ENCODE data around the gene TPK1. TPM values are rescaled to one million over a fixed set of nuclear protein-coding genes. Genes with fewer than 3 reads are reported as not detected.
A peak's percentile ranks its signal among the peaks of the same experiment; 100 is the strongest.

TPK1 gene
- total RNA-seq, 1 donor from 2014 or later: 2.2 TPM

DNA sequence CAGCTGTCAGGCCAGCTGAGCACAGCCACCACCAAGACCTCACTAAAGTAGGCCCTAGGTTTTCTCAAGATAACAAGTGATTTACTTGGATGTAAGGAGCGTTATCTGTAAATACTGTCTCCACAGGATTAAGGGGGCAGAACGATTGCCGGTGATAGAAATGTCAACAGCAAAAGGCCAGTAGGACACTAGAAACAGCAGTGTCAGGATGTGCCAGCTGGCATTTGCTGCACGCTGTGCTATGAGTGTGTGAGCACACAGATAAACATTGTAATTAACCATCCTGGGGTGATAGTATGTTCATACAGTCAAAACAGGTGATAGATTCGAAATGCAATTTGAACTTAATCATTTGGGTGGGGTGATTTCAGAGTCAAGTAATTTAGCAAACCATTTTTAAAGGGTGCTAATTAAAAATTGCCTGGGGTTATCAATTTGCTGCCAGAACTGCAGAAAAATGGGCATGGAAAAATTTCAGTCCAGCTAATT lies 396.1 kb downstream of the TPK1 start:
- no peaks in the 10 kb centered on the region for H3K36me3 Mint-ChIP-seq (ENCODE audit: low read depth, unreplicated experiment)
- no peak overlapping the region for H3K4me3 ChIP-seq (ENCODE audit: insufficient read depth, low read depth, low read length)
- H3K27me3 Mint-ChIP-seq (ENCODE audit: low read depth, unreplicated experiment): no peaks in the 10 kb centered on the region
- no peak overlapping the region for H3K27ac Mint-ChIP-seq (ENCODE audit: unreplicated experiment)
- H3K4me2 ChIP-seq (ENCODE audit: low read length): no peak overlapping the region
- H3K9me3 Mint-ChIP-seq (ENCODE audit: unreplicated experiment): no peaks in the 10 kb centered on the region
- H3K4me1 Mint-ChIP-seq (ENCODE audit: low read depth, unreplicated experiment): peaks cover 3% of the 10 kb centered on the region
- H3K4me1 ChIP-seq (ENCODE audit: insufficient read depth, low read length): no peaks in the 10 kb centered on the region
- no peaks in the 10 kb centered on the region for H3K9me3 ChIP-seq (ENCODE audit: insufficient read depth, low read depth, low read length)
- H3K36me3 ChIP-seq (ENCODE audit: insufficient read depth, low read length): no peaks in the 10 kb centered on the region
- H4K20me1 ChIP-seq (ENCODE audit: insufficient read depth, low read length): no peaks in the 10 kb centered on the region
- no peak overlapping the region for H3K9ac ChIP-seq (ENCODE audit: low read length)
- H3K4me3 Mint-ChIP-seq (ENCODE audit: unreplicated experiment): no peak overlapping the region
- DNase-seq (ENCODE audit: low read depth) (no peak), FAIRE-seq (no peak)
- no peak overlapping the region for H2AFZ ChIP-seq (ENCODE audit: low read depth, low read length)
- H3K27me3 ChIP-seq (ENCODE audit: insufficient read depth, low read length): peaks cover 2% of the 10 kb centered on the region
- no peak overlapping the region for H3K27ac ChIP-seq (ENCODE audit: low read depth, low read length)
- TF ChIP-seq EZH2 (IDR thresholded peaks at IDR 0.05; ENCODE audit: insufficient read depth, low read length): no peak
- TF ChIP-seq, protein P1, sequence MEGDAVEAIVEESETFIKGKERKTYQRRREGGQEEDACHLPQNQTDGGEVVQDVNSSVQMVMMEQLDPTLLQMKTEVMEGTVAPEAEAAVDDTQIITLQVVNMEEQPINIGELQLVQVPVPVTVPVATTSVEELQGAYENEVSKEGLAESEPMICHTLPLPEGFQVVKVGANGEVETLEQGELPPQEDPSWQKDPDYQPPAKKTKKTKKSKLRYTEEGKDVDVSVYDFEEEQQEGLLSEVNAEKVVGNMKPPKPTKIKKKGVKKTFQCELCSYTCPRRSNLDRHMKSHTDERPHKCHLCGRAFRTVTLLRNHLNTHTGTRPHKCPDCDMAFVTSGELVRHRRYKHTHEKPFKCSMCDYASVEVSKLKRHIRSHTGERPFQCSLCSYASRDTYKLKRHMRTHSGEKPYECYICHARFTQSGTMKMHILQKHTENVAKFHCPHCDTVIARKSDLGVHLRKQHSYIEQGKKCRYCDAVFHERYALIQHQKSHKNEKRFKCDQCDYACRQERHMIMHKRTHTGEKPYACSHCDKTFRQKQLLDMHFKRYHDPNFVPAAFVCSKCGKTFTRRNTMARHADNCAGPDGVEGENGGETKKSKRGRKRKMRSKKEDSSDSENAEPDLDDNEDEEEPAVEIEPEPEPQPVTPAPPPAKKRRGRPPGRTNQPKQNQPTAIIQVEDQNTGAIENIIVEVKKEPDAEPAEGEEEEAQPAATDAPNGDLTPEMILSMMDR (IDR thresholded peaks at IDR 0.05; ENCODE audit: insufficient read depth, low read depth, low read length): no peak
- no peaks in the 10 kb centered on the region for H3K79me2 ChIP-seq (ENCODE audit: insufficient read depth, low read length)

DNA sequence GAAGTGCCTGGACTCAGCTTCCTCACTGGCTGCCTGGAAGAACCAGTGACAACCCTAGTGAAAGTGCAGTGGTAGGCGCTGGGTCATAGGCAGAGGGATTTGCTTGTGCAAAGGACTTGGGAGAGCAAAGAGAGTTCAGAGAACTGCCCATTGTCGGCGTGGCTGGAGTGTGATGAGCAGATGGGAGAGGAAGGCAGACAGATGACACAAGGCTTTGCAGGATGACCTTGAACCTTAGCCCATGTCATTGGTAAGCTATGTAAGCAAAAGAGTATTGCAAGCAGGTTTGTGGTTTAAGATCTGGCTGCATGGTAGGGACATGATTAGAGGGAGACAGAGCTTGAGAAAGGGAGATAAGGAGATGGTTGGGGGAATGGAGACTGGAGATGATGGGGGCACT lies 397.1 kb downstream of the TPK1 start:
- H3K27ac Mint-ChIP-seq (ENCODE audit: unreplicated experiment): no peak overlapping the region
- H3K4me3 ChIP-seq (ENCODE audit: insufficient read depth, low read depth, low read length): no peak overlapping the region
- no peak for DNase-seq (ENCODE audit: low read depth)
- no peak for FAIRE-seq
- H3K4me1 Mint-ChIP-seq (ENCODE audit: low read depth, unreplicated experiment): peaks cover 3% of the 10 kb centered on the region
- H3K9ac ChIP-seq (ENCODE audit: low read length): no peak overlapping the region
- TF ChIP-seq, protein P1 (IDR thresholded peaks at IDR 0.05; ENCODE audit: insufficient read depth, low read depth, low read length): no peak
- TF ChIP-seq EZH2 (IDR thresholded peaks at IDR 0.05; ENCODE audit: insufficient read depth, low read length): no peak
- H2AFZ ChIP-seq (ENCODE audit: low read depth, low read length): no peak overlapping the region
- no peaks in the 10 kb centered on the region for H3K9me3 ChIP-seq (ENCODE audit: insufficient read depth, low read depth, low read length)
- no peak overlapping the region for H3K4me2 ChIP-seq (ENCODE audit: low read length)
- no peaks in the 10 kb centered on the region for H3K36me3 ChIP-seq (ENCODE audit: insufficient read depth, low read length)
- no peaks in the 10 kb centered on the region for H3K9me3 Mint-ChIP-seq (ENCODE audit: unreplicated experiment)
- H3K27me3 ChIP-seq (ENCODE audit: insufficient read depth, low read length): peaks cover 5% of the 10 kb centered on the region
- no peak overlapping the region for H3K27ac ChIP-seq (ENCODE audit: low read depth, low read length)
- no peaks in the 10 kb centered on the region for H4K20me1 ChIP-seq (ENCODE audit: insufficient read depth, low read length)
- no peak overlapping the region for H3K4me3 Mint-ChIP-seq (ENCODE audit: unreplicated experiment)
- H3K79me2 ChIP-seq (ENCODE audit: insufficient read depth, low read length): no peaks in the 10 kb centered on the region
- no peaks in the 10 kb centered on the region for H3K36me3 Mint-ChIP-seq (ENCODE audit: low read depth, unreplicated experiment)
- no peaks in the 10 kb centered on the region for H3K27me3 Mint-ChIP-seq (ENCODE audit: low read depth, unreplicated experiment)
- H3K4me1 ChIP-seq (ENCODE audit: insufficient read depth, low read length): no peaks in the 10 kb centered on the region

DNA sequence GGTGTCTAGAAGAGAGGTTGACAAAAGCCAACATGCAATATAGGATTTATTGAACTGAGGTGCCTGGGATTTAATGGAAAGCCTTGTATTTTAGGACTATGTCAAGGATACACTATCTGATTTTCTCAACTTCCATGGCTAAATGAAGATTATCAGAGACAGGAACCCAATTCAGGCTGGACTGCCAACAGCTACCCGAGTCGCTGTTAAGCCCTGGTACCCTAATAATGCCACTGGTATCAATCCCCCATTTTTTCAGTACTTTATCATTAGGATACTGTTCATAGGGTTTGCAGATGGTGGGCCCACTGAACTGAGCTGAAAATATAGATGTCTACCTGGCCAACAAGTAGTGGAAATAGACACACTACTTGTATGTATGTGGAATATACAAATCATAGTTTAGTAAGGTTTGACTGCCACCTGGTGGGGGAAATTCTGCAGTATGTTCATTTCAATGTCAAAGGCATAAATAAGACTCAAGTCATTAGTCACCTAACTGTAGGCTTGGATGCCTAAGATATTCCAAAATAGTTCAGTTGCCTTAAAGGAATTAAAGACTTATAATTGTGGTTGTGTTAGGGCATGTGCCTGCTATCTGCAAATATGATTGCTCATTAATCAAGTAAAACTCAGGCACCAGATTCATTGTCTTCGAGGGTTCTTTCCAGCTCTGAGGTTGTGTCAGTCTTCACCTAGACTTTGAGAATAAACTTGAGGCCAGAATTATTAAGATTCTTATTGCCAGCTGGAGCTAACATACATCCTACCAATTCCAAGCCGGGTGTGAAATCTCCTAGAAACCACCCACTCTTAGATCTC lies 398.3 kb downstream of the TPK1 start:
- Histone ChIP-seq H3K4me3 (ENCODE audit: insufficient read depth, low read depth, low read length) (no peak overlapping the region), H3K27ac (ENCODE audit: low read depth, low read length) (no peak overlapping the region), H3K36me3 (ENCODE audit: insufficient read depth, low read length) (no peaks in the 10 kb centered on the region), H3K4me1 (ENCODE audit: insufficient read depth, low read length) (no peaks in the 10 kb centered on the region), H3K27me3 (ENCODE audit: insufficient read depth, low read length) (peaks cover 5% of the 10 kb centered on the region), H3K4me2 (ENCODE audit: low read length) (no peak overlapping the region), H3K9ac (ENCODE audit: low read length) (no peak overlapping the region), H3K9me3 (ENCODE audit: insufficient read depth, low read depth, low read length) (no peaks in the 10 kb centered on the region), H3K79me2 (ENCODE audit: insufficient read depth, low read length) (no peaks in the 10 kb centered on the region), H4K20me1 (ENCODE audit: insufficient read depth, low read length) (no peaks in the 10 kb centered on the region), H2AFZ (ENCODE audit: low read depth, low read length) (no peak overlapping the region)
- peaks cover 3% of the 10 kb centered on the region for H3K4me1 Mint-ChIP-seq (ENCODE audit: low read depth, unreplicated experiment)
- no peaks in the 10 kb centered on the region for H3K27me3 Mint-ChIP-seq (ENCODE audit: low read depth, unreplicated experiment)
- no peak overlapping the region for H3K4me3 Mint-ChIP-seq (ENCODE audit: unreplicated experiment)
- FAIRE-seq (no peak), DNase-seq (ENCODE audit: low read depth) (peak; percentile 29)
- TF ChIP-seq, protein P1 (IDR thresholded peaks at IDR 0.05; ENCODE audit: insufficient read depth, low read depth, low read length): peak; percentile 58
- no peak for TF ChIP-seq EZH2 (IDR thresholded peaks at IDR 0.05; ENCODE audit: insufficient read depth, low read length)
- H3K9me3 Mint-ChIP-seq (ENCODE audit: unreplicated experiment): no peaks in the 10 kb centered on the region
- no peaks in the 10 kb centered on the region for H3K36me3 Mint-ChIP-seq (ENCODE audit: low read depth, unreplicated experiment)
- no peak overlapping the region for H3K27ac Mint-ChIP-seq (ENCODE audit: unreplicated experiment)

All from astrocyte (in vitro differentiated cells and primary cell).